Prostate gland (tissue), 2 donors: ENCODE measurements around the gene C16orf74. TPM values are rescaled to one million over a fixed set of nuclear protein-coding genes. Genes with fewer than 3 reads are reported as not detected.

Experiments
- DNase-seq: peaks from one replicate; pipeline ENCODE4 v3.0.0-alpha.2; 2019; ENCODE audit warnings: low spot score
- H3K27ac ChIP-seq, 2 donors: fragments of 200-600 bp; sonication (generic); 2 replicates each; pipeline ENCODE4 v1.5.1; 2017 to 2019
- H3K27me3 ChIP-seq: fragments of 200-600 bp; sonication (generic); replicated peaks from 2 replicates; pipeline ENCODE4 v1.5.1; 2019; ENCODE audit not compliant: insufficient read depth
- H3K36me3 ChIP-seq, 2 donors: fragments of 200-600 bp; sonication (generic); 1 replicate in 1 of 2; 2 replicates in 1 of 2; pipeline versions ENCODE4 v1.5.1 to v1.8.1; 2017 to 2019
- H3K4me1 ChIP-seq: fragments of 200-600 bp; sonication (generic); replicated peaks from 2 replicates; pipeline ENCODE4 v1.5.1; 2019
- H3K4me3 ChIP-seq, 2 donors: fragments of 200-600 bp; sonication (generic); 2 replicates each; pipeline ENCODE4 v1.5.1; 2017 to 2019
- H3K9me3 ChIP-seq: fragments of 200-600 bp; sonication (generic); 2 replicates; pipeline ENCODE4 v1.5.1; 2017
- POLR2A ChIP-seq: fragments of 450-650 bp; IDR thresholded peaks from one replicate; pipeline ENCODE4 v1.6.1; 2016; ENCODE audit warnings: antibody characterized with exemption, mild to moderate bottlenecking
- POLR2AphosphoS5 ChIP-seq: sonication (generic); formaldehyde crosslinking; IDR thresholded peaks from one replicate; pipeline ENCODE4 v1.6.1; 2017; ENCODE audit warnings: antibody characterized with exemption
- WGBS: methylation state at CpG from one replicate; pipeline ENCODE4 v1.1.5; 2018; 5-methylcytosine and 5-hydroxymethylcytosine counted together
- intact Hi-C: fragments of 100-400 bp; cut with DNase I; formaldehyde crosslinking; loops from one replicate; pipeline ENCODE4 v1.14.2; 2022
- total RNA-seq, 2 donors: library from RNA; depleted of rRNA; stranded (reverse); fragments of >200 nt; gene quantifications; one replicate each; pipeline ENCODE4 v1.1.0, GENCODE V29; 2016
- TF ChIP-seq, protein P1 (sequence below), 4 experiments: fragments of 200-600 bp in 2 of 4; fragments of 450-650 bp in 2 of 4; sonication (generic) in 2 of 4; IDR thresholded peaks; 1 replicate in 3 of 4; 2 replicates in 1 of 4; pipeline ENCODE4 v1.5.1; 2016 to 2019; ENCODE audit warnings: antibody characterized with exemption in 4 of 4, mild to moderate bottlenecking in 2 of 4, moderate library complexity in 2 of 4

Gene C16orf74
- total RNA-seq, 2 donors from 2014 or later = 17.4 to 19.3 TPM

DNA sequence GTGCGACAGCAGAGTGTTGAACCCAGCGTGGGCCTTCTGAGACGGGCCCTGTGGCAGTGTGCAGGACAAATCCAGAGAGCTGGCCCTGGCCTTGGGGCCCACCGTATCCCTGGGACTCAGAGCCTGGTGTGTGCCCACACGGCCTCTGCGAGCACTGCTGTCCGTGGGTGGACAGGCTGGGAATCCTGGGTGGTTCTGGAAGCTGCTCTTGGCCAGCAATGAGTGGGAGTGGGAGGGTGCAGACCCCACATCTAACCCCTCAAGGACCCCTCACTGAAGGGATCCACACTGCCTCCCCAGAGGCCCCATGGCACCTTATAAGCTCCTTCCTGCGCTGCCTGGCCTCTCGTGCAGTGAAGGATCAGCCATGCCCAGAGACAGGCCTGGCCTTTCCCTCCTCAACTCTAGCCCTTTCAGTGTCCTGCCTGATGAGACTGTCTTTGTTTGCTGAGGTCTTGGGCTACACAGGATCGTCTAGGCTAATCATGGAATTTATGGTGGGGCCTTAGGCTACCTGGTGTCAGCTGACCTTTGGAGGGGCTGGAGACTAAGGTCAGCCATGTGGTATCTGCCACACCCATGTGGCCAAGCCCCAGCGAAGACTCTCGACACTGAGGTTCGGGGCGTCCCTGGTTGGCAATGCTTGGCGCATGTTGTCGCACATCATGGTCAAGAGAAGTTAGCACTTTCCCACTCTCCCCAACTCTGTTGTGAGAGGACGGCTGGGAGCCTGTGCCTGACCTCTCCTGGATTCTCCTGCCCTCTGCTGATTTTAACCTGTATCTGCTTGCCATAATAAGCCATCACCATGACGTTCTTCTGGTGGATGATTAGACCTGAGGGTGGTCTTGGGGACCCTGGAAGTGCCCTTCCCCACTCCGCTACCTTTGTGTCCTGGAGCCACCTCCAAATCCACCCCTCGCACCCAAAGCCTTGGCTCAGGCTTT, 45.7 kb downstream of the C16orf74 start:
- H3K9me3 ChIP-seq = no peaks in the 10 kb centered on the region
- H3K4me1 ChIP-seq = peaks cover 3% of the 10 kb centered on the region
- no peak overlapping the region for H3K27ac ChIP-seq
- H3K4me3 ChIP-seq = no peak overlapping the region
- no peak for DNase-seq
- TF ChIP-seq, protein P1, sequence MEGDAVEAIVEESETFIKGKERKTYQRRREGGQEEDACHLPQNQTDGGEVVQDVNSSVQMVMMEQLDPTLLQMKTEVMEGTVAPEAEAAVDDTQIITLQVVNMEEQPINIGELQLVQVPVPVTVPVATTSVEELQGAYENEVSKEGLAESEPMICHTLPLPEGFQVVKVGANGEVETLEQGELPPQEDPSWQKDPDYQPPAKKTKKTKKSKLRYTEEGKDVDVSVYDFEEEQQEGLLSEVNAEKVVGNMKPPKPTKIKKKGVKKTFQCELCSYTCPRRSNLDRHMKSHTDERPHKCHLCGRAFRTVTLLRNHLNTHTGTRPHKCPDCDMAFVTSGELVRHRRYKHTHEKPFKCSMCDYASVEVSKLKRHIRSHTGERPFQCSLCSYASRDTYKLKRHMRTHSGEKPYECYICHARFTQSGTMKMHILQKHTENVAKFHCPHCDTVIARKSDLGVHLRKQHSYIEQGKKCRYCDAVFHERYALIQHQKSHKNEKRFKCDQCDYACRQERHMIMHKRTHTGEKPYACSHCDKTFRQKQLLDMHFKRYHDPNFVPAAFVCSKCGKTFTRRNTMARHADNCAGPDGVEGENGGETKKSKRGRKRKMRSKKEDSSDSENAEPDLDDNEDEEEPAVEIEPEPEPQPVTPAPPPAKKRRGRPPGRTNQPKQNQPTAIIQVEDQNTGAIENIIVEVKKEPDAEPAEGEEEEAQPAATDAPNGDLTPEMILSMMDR (IDR thresholded peaks at IDR 0.05) = no peak
- no peak for TF ChIP-seq POLR2A
- H3K36me3 ChIP-seq = no peaks in the 10 kb centered on the region
- H3K27me3 ChIP-seq = no peaks in the 10 kb centered on the region
- WGBS = 88% methylated on average over 20 of the region's 20 CpGs
- intact Hi-C loops = no loop called here

DNA sequence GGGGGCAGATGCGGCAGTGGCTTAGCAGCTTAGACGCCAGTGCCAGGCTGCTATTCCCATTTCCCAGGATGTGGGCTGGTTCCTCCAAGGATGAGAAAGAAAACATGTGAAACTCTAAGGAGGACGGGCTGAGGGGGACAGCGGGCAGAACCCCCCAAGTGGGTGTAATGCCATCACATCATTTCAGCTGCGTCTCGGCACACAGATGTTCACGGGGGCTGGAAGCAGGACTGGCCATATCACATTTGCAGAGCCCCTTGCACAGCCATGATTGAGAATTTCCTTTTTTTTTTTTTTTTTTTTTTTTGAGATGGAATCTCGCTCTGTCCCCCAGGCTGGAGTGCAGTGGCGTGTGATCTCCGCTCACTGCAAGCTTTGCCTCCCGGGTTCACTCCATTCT, 46.9 kb downstream of the C16orf74 start:
- Histone ChIP-seq H3K4me1 (peaks cover 3% of the 10 kb centered on the region), H3K27ac (no peak overlapping the region), H3K9me3 (no peaks in the 10 kb centered on the region), H3K36me3 (no peaks in the 10 kb centered on the region), H3K27me3 (no peaks in the 10 kb centered on the region), H3K4me3 (no peak overlapping the region)
- no peak for DNase-seq
- WGBS = 95% methylated on average over 11 of the region's 11 CpGs
- intact Hi-C loops = no loop called here
- TF ChIP-seq POLR2AphosphoS5 (no peak), POLR2A (no peak)
- TF ChIP-seq, protein P1 (IDR thresholded peaks at IDR 0.05) = no peak

DNA sequence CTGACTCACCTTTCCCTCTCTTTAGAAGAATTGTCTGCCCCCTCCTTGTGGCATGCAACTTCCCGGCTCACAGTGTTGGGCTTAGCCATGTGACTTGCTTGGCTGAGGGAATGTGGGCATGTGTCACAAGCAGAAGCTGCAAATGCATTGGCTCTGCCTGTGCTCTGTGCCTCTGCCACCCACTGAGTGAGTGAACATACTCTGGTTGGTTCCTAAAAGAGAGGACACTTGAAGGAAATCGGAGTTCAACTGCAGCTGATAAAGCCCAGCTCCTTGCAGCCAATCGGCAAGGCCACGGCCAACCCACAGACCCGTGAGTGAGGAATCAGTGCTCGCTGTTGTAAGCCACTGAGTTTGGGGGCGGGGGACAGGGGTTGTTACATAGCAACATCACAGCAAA, 51.3 kb downstream of the C16orf74 start:
- DNase-seq = no peak
- WGBS = 72% methylated on average over 7 of the region's 7 CpGs
- no peaks in the 10 kb centered on the region for H3K36me3 ChIP-seq
- no peaks in the 10 kb centered on the region for H3K27me3 ChIP-seq
- H3K9me3 ChIP-seq = no peaks in the 10 kb centered on the region
- H3K4me1 ChIP-seq = no peaks in the 10 kb centered on the region
- H3K27ac ChIP-seq = no peak overlapping the region
- H3K4me3 ChIP-seq = no peak overlapping the region
- intact Hi-C loops = no loop called here
- TF ChIP-seq, protein P1 (IDR thresholded peaks at IDR 0.05) = no peak
- TF ChIP-seq POLR2AphosphoS5 (no peak), POLR2A (no peak)

DNA sequence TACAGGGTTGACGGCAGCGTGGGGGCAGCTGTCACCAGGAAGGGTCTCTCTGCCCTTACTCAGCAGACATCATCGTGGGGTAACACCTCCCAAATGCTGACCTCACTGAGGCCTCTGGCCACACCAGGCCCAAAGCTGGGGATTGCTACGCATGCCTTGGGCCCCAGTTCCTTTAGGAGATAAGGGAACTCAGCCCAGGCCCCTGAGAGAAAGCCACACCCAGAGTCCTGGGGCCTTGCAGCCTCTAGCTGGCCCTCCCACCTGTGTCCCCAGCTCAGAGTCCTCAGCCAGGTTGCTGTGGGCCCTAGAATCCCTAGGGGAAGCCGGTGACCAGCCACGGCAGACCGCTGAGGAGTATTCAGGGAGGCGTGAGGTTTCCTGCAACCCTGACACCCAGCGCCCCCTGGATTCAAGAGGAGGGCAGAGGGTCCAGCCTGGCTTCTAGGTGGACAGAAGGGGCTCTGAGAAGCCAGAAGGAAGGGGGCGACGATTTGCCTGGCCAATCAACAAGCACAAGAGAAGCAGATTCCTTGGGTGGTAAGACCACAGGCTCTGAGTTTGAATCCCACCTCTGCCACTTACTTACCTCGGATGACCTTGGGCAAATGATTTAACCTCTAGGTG, 51.8 kb downstream of the C16orf74 start:
- no peak overlapping the region for H3K27ac ChIP-seq
- H3K4me3 ChIP-seq = no peak overlapping the region
- intact Hi-C loops = no loop called here
- no peaks in the 10 kb centered on the region for H3K27me3 ChIP-seq
- 77% methylated on average over 12 of the region's 12 CpGs for WGBS
- no peak for TF ChIP-seq POLR2AphosphoS5
- TF ChIP-seq, protein P1 (IDR thresholded peaks at IDR 0.05) = no peak
- TF ChIP-seq POLR2A = no peak
- no peaks in the 10 kb centered on the region for H3K9me3 ChIP-seq
- no peaks in the 10 kb centered on the region for H3K36me3 ChIP-seq
- DNase-seq = no peak
- no peaks in the 10 kb centered on the region for H3K4me1 ChIP-seq
